ENCODE results near the gene ADCY2.

GRCh38 chr5:7877851-7878250 is 481.9 kb downstream of the ADCY2 start:
- no peak for TF ChIP-seq ZNF548 (tag by site-specific recombination; IDR thresholded peaks at IDR 0.05)
- no peak for TF ChIP-seq ATF2 (tag by site-specific recombination; IDR thresholded peaks at IDR 0.05; ENCODE audit: low read depth)
- TF ChIP-seq REST (tag by site-specific recombination; IDR thresholded peaks at IDR 0.05): no peak
- TF ChIP-seq PRDM1 (tag by site-specific recombination; IDR thresholded peaks at IDR 0.05): no peak

Data from HEK293 (cell line).